ENCODE results near the gene MAP3K7.

DNA sequence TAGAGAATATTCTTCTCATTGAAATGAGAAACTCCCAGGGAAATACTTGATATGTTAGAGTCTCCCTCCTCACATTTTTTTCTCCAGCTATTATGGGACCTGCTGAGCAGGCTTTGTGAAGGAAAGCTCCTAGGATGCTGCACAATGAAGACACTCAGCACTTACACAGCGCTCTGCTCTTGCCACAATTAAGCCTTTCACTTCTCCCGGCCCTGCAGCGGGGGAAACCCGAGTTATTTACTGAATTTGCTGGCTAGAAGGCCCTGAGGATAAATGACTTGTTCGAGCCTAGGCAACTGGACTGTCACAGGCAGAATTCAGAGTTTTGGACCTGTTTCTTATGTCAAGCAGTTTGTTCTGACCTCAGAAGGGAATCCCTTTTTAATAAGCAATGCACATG, 102.0 kb downstream of the MAP3K7 start:
- TF ChIP-seq, protein P1, sequence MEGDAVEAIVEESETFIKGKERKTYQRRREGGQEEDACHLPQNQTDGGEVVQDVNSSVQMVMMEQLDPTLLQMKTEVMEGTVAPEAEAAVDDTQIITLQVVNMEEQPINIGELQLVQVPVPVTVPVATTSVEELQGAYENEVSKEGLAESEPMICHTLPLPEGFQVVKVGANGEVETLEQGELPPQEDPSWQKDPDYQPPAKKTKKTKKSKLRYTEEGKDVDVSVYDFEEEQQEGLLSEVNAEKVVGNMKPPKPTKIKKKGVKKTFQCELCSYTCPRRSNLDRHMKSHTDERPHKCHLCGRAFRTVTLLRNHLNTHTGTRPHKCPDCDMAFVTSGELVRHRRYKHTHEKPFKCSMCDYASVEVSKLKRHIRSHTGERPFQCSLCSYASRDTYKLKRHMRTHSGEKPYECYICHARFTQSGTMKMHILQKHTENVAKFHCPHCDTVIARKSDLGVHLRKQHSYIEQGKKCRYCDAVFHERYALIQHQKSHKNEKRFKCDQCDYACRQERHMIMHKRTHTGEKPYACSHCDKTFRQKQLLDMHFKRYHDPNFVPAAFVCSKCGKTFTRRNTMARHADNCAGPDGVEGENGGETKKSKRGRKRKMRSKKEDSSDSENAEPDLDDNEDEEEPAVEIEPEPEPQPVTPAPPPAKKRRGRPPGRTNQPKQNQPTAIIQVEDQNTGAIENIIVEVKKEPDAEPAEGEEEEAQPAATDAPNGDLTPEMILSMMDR (IDR thresholded peaks at IDR 0.05) = no peak
- TF ChIP-seq EP300 (IDR thresholded peaks at IDR 0.05) (no peak), POLR2AphosphoS5 (IDR thresholded peaks at IDR 0.05) (no peak)

Measured in stomach (tissue), 4 donors.